CD14-positive monocyte (primary cell): ENCODE results near the gene TMEM212. TPM values are rescaled to one million over a fixed set of nuclear protein-coding genes. Genes with fewer than 3 reads are reported as not detected.

Experiments
- DNase-seq, 3 donors: peaks; one replicate each; pipeline ENCODE4 v3.0.0-alpha.2; 2011 to 2022
- H2AFZ ChIP-seq: 2 replicates; pipeline ENCODE4 v1.6.0; 2012; ENCODE audit warnings: mild to moderate bottlenecking, low read depth, low read length, inconsistent platforms; ENCODE audit not compliant: insufficient read depth, poor library complexity, severe bottlenecking
- H3K27ac ChIP-seq, 2 donors: 1 replicate in 1 of 2; 2 replicates in 1 of 2; pipeline ENCODE4 v1.5.1; 2012 to 2013; ENCODE audit warnings: low read length in 2 of 2, control low read depth in 1 of 2, inconsistent platforms in 1 of 2, low read depth in 1 of 2, mild to moderate bottlenecking in 1 of 2
- H3K27me3 ChIP-seq, 2 donors: one replicate each; pipeline versions ENCODE4 v1.6.0 to v1.6.1; 2011 to 2013; ENCODE audit warnings: low read length in 2 of 2; ENCODE audit not compliant: control insufficient read depth in 2 of 2, insufficient read depth in 2 of 2
- H3K36me3 ChIP-seq, 2 donors: replicated peaks in 1 of 2; 1 replicate in 1 of 2; 2 replicates in 1 of 2; pipeline versions ENCODE4 v1.5.1 to v1.6.1; 2012 to 2013; ENCODE audit warnings: low read length in 2 of 2, control low read depth in 1 of 2, inconsistent platforms in 1 of 2, mild to moderate bottlenecking in 1 of 2; ENCODE audit not compliant: insufficient read depth in 2 of 2, control insufficient read depth in 1 of 2
- H3K4me1 ChIP-seq, 2 donors: 1 replicate in 1 of 2; 2 replicates in 1 of 2; pipeline versions ENCODE4 v1.5.1 to v1.6.1; 2012 to 2013; ENCODE audit warnings: low read length in 2 of 2, control low read depth in 1 of 2, inconsistent platforms in 1 of 2, mild to moderate bottlenecking in 1 of 2, moderate library complexity in 1 of 2; ENCODE audit not compliant: insufficient read depth in 2 of 2, control insufficient read depth in 1 of 2
- H3K4me2 ChIP-seq: replicated peaks from 2 replicates; pipeline ENCODE3; 2012; ENCODE audit warnings: low read length, moderate library complexity, mild to moderate bottlenecking; ENCODE audit not compliant: poor library complexity, severe bottlenecking; ENCODE audit errors: extremely low read depth
- H3K4me3 ChIP-seq, 3 experiments: fragments of 200-600 bp in 1 of 3; sonication (generic) in 1 of 3; replicated peaks in 1 of 3; 1 replicate in 2 of 3; 2 replicates in 1 of 3; pipeline ENCODE4 v1.5.1; 2011 to 2013; ENCODE audit warnings: low read length in 3 of 3, mild to moderate bottlenecking in 3 of 3, control low read depth in 2 of 3, low read depth in 2 of 3, inconsistent platforms in 1 of 3, moderate library complexity in 1 of 3
- H3K79me2 ChIP-seq: 2 replicates; pipeline ENCODE4 v1.6.0; 2012; ENCODE audit warnings: mild to moderate bottlenecking, control low read depth, inconsistent platforms, low read length, moderate library complexity; ENCODE audit not compliant: insufficient read depth
- H3K9ac ChIP-seq: 2 replicates; pipeline ENCODE4 v1.6.0; 2017; ENCODE audit warnings: low read length, mild to moderate bottlenecking; ENCODE audit not compliant: insufficient read depth, poor library complexity, severe bottlenecking
- H3K9me3 ChIP-seq, 2 donors: replicated peaks in 1 of 2; 1 replicate in 1 of 2; 2 replicates in 1 of 2; pipeline versions ENCODE4 v1.5.1 to v1.6.1; 2012 to 2013; ENCODE audit warnings: low read length in 2 of 2, control low read depth in 1 of 2; ENCODE audit not compliant: control insufficient read depth in 1 of 2, insufficient read depth in 1 of 2
- H4K20me1 ChIP-seq: 2 replicates; pipeline ENCODE4 v1.6.0; 2012; ENCODE audit warnings: mild to moderate bottlenecking, low read length, control low read depth, moderate library complexity; ENCODE audit not compliant: insufficient read depth
- H3K27ac Mint-ChIP-seq, 7 donors: one replicate each; pipeline ENCODE4 v1.8.0; 2020; ENCODE audit warnings: mild to moderate bottlenecking in 7 of 7, mixed read lengths in 7 of 7, moderate library complexity in 6 of 7, inconsistent platforms in 2 of 7
- H3K27me3 Mint-ChIP-seq, 3 donors: one replicate each; pipeline ENCODE4 v1.8.0; 2021 to 2022; ENCODE audit warnings: low read depth in 3 of 3, mild to moderate bottlenecking in 3 of 3, mixed read lengths in 3 of 3, moderate library complexity in 3 of 3, inconsistent platforms in 1 of 3
- H3K36me3 Mint-ChIP-seq, 2 donors: one replicate each; pipeline ENCODE4 v1.8.0; 2020; ENCODE audit warnings: mixed read lengths in 2 of 2, inconsistent platforms in 1 of 2, mild to moderate bottlenecking in 1 of 2
- H3K4me1 Mint-ChIP-seq: one replicate; pipeline ENCODE4 v1.8.0; 2020; ENCODE audit warnings: mild to moderate bottlenecking, mixed read lengths
- H3K4me3 Mint-ChIP-seq, 2 donors: one replicate each; pipeline ENCODE4 v1.8.0; 2020; ENCODE audit warnings: mild to moderate bottlenecking in 2 of 2, mixed read lengths in 2 of 2, moderate library complexity in 1 of 2
- H3K9me3 Mint-ChIP-seq, 7 donors: one replicate each; pipeline ENCODE4 v1.8.0; 2020 to 2022; ENCODE audit warnings: mixed read lengths in 7 of 7, mild to moderate bottlenecking in 6 of 7, moderate library complexity in 6 of 7, inconsistent platforms in 2 of 7
- CTCF ChIP-seq: fragments of 200-600 bp; IDR thresholded peaks from one replicate; pipeline ENCODE4 v1.8.0; 2022; ENCODE audit warnings: antibody characterized with exemption, mild to moderate bottlenecking
- WGBS: methylation state at CpG from one replicate; pipeline ENCODE4 v1.1.5; 2013; ENCODE audit warnings: missing lambda C conversion rate; ENCODE audit not compliant: insufficient coverage; 5-methylcytosine and 5-hydroxymethylcytosine counted together
- intact Hi-C, 2 donors: fragments of 100-400 bp; cut with micrococcal nuclease; formaldehyde crosslinking; loops; one replicate each; pipeline versions ENCODE4 v1.15.0 to v1.15.1; 2023
- polyA plus RNA-seq, 3 donors: library from polyadenylated mRNA; depleted of rRNA in 1 of 3; unstranded in 2 of 3; stranded (reverse) in 1 of 3; fragments of 300-500 nt in 2 of 3; fragments of >200 nt in 1 of 3; fragmentation: Illumina TruSeq in 2 of 3; gene quantifications; 1 replicate in 2 of 3; 2 replicates in 1 of 3; pipeline ENCODE4 v1.2.3, GENCODE V29; 2012 to 2021

Gene TMEM212
- polyA plus RNA-seq, 3 donors, result not detected

- no peaks in the 10 kb centered on the region for H4K20me1 ChIP-seq
- Mint-ChIP-seq H3K36me3 (no peaks in the 10 kb centered on the region), H3K27ac (peak overlapping the region in 1 of 7 donors; percentile 50), H3K4me3 (no peak overlapping the region), H3K4me1 (peaks cover 22% of the 10 kb centered on the region), H3K27me3 (peaks cover 1 to 4% (median 2%) of the 10 kb centered on the region in 3 donors), H3K9me3 (peaks cover 0 to 2% (median 0%) of the 10 kb centered on the region in 7 donors)
- no peak for TF ChIP-seq CTCF
- H3K9ac ChIP-seq, result no peak overlapping the region
- H3K4me2 ChIP-seq, result no peak overlapping the region
- H3K9me3 ChIP-seq, result no peaks in the 10 kb centered on the region
- no peaks in the 10 kb centered on the region for H3K27me3 ChIP-seq
- no peak for DNase-seq
- H3K36me3 ChIP-seq, result no peaks in the 10 kb centered on the region
- H2AFZ ChIP-seq, result no peak overlapping the region
- no CpG with 5 or more reads among the region's 2 CpGs for WGBS
- H3K79me2 ChIP-seq, result no peaks in the 10 kb centered on the region
- H3K4me1 ChIP-seq, result peaks cover 3 to 7% of the 10 kb centered on the region in 2 donors
- H3K27ac ChIP-seq, result no peak overlapping the region
- H3K4me3 ChIP-seq, result no peak overlapping the region
- intact Hi-C loops, result no loop called here
These were observed 1.7 kb downstream of the TMEM212 start for GRCh38 chr3:171844873-171845272.

- no peak overlapping the region for H3K27ac Mint-ChIP-seq
- peaks cover 1 to 4% (median 2%) of the 10 kb centered on the region in 3 donors for H3K27me3 Mint-ChIP-seq
- no peak for DNase-seq
- no peak for TF ChIP-seq CTCF
- H3K4me1 ChIP-seq, result peaks cover 10 to 15% of the 10 kb centered on the region in 2 donors
- no peaks in the 10 kb centered on the region for H3K9me3 ChIP-seq
- no peak overlapping the region for H3K9ac ChIP-seq
- H3K4me3 Mint-ChIP-seq, result no peak overlapping the region
- H4K20me1 ChIP-seq, result no peaks in the 10 kb centered on the region
- intact Hi-C loops, result no loop called here
- H3K4me3 ChIP-seq, result no peak overlapping the region
- no peaks in the 10 kb centered on the region for H3K79me2 ChIP-seq
- no peak overlapping the region for H3K4me2 ChIP-seq
- no peak overlapping the region for H3K27ac ChIP-seq
- WGBS, result 92% methylated on average over 1 of the region's 3 CpGs
- no peaks in the 10 kb centered on the region for H3K36me3 ChIP-seq
- no peak overlapping the region for H2AFZ ChIP-seq
- peaks cover 0 to 2% (median 0%) of the 10 kb centered on the region in 7 donors for H3K9me3 Mint-ChIP-seq
- no peaks in the 10 kb centered on the region for H3K36me3 Mint-ChIP-seq
- peaks cover 28% of the 10 kb centered on the region for H3K4me1 Mint-ChIP-seq
- H3K27me3 ChIP-seq, result no peaks in the 10 kb centered on the region
These were observed 2.5 kb downstream of the TMEM212 start for GRCh38 chr3:171845481-171846284.
